ENCODE measurements around the gene DIDO1. TPM values are rescaled to one million over a fixed set of nuclear protein-coding genes. Genes with fewer than 3 reads are reported as not detected.

DIDO1 gene
- total and polyA plus RNA-seq, 2 of the 13 experiments (the other 11 are each of a cell fraction or from before 2014, with no cell fraction given): 75.0 to 75.1 TPM

DNA sequence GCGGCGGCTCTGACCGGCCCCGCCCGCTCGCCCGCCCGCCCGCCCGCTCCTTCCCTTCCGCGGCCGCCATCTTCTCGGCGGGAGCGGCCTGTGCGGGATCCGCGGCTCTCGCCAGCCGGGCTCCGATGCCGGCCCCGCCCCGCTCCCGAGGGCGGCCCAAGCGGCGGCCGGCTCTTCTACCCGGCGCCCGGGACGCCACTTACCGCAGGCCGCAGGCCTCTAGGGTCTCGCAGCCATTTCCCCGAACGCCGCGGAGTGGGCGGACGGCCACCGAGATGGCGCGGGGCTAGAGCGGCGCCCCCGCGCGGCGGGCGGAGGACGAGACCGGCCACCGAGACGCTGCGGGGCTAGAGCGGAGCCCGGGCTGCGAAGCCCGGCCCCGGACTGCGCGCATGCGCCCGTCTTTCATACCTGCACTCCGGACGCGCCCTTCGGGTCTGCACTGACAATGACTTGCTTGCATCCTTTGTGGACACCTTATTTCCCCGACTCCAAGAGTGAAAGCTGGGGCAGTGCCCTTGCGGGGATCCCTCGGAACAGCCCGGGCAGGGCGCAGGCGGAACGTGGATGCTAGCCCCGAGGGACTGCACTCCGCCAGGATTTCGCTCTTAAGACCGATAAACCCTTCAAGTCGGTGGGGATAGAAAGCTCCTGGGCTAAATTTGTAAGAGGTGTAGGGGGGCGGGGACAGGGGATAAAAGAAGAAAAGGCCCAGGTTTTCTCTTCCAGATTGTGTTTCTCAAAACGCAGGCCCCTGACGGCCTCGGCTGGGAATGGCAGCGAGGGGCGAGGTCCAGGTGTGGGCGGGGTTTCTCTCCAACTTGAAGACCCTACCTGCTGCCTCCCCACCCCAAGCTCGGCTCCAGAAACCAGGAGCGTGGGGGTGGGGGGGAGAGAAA, at the start of gene DIDO1 (continued):
- TF ChIP-seq, protein P1, sequence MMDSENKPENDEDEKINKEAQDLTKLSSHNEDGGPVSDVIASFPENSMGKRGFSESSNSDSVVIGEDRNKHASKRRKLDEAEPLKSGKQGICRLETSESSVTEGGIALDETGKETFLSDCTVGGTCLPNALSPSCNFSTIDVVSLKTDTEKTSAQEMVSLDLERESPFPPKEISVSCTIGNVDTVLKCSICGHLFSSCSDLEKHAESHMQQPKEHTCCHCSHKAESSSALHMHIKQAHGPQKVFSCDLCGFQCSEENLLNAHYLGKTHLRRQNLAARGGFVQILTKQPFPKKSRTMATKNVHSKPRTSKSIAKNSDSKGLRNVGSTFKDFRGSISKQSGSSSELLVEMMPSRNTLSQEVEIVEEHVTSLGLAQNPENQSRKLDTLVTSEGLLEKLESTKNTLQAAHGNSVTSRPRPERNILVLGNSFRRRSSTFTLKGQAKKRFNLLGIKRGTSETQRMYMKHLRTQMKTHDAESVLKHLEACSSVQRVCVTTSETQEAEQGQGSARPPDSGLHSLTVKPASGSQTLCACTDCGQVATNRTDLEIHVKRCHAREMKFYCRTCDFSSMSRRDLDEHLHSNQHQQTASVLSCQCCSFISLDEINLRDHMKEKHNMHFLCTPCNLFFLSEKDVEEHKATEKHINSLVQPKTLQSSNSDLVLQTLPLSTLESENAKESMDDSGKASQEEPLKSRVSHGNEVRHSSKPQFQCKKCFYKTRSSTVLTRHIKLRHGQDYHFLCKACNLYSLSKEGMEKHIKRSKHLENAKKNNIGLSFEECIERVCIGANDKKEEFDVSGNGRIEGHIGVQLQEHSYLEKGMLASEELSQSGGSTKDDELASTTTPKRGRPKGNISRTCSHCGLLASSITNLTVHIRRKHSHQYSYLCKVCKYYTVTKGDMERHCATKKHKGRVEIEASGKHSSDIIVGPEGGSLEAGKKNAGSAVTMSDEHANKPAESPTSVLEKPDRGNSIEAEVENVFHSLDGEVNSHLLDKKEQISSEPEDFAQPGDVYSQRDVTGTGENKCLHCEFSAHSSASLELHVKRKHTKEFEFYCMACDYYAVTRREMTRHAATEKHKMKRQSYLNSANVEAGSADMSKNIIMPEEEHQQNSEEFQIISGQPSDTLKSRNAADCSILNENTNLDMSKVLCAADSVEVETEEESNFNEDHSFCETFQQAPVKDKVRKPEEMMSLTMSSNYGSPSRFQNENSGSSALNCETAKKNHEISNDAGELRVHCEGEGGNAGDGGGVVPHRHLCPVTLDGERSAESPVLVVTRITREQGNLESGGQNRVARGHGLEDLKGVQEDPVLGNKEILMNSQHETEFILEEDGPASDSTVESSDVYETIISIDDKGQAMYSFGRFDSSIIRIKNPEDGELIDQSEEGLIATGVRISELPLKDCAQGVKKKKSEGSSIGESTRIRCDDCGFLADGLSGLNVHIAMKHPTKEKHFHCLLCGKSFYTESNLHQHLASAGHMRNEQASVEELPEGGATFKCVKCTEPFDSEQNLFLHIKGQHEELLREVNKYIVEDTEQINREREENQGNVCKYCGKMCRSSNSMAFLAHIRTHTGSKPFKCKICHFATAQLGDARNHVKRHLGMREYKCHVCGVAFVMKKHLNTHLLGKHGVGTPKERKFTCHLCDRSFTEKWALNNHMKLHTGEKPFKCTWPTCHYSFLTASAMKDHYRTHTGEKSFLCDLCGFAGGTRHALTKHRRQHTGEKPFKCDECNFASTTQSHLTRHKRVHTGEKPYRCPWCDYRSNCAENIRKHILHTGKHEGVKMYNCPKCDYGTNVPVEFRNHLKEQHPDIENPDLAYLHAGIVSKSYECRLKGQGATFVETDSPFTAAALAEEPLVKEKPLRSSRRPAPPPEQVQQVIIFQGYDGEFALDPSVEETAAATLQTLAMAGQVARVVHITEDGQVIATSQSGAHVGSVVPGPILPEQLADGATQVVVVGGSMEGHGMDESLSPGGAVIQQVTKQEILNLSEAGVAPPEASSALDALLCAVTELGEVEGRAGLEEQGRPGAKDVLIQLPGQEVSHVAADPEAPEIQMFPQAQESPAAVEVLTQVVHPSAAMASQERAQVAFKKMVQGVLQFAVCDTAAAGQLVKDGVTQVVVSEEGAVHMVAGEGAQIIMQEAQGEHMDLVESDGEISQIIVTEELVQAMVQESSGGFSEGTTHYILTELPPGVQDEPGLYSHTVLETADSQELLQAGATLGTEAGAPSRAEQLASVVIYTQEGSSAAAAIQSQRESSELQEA (CRISPR knock-in tag; IDR thresholded peaks at IDR 0.05; ENCODE audit: not compliant biosample characterization): no peak
- TF ChIP-seq NFIB (CRISPR knock-in tag; IDR thresholded peaks at IDR 0.05; ENCODE audit: borderline replicate concordance): no peak
- TF ChIP-seq TSC22D2 (CRISPR knock-in tag; IDR thresholded peaks at IDR 0.05; ENCODE audit: borderline replicate concordance): peak; percentile 93; the same call in 1 of the 2 replicates
- TF ChIP-seq ZBTB7B (CRISPR knock-in tag; IDR thresholded peaks at IDR 0.05): peak; percentile 47; the same call in 1 of the 2 replicates
- TF ChIP-seq MED1 (CRISPR knock-in tag; IDR thresholded peaks at IDR 0.05): peak; percentile 92
- TF ChIP-seq EEA1 (CRISPR knock-in tag; IDR thresholded peaks at IDR 0.05; ENCODE audit: borderline replicate concordance): peak; percentile 29; the same call in 1 of the 2 replicates
- TF ChIP-seq ZNF543 (CRISPR knock-in tag; IDR thresholded peaks at IDR 0.05): peak; percentile 78; the same call in 1 of the 2 replicates
- TF ChIP-seq ZNF296 (CRISPR knock-in tag; conservative IDR thresholded peaks at IDR 0.05): 0 out of 2 replicates have a peak, but pooled peaks have one; percentile 23
- TF ChIP-seq ZNF138 (CRISPR knock-in tag; IDR thresholded peaks at IDR 0.05; ENCODE audit: low read depth): no peak
- TF ChIP-seq FOXM1 (CRISPR knock-in tag; IDR thresholded peaks at IDR 0.05): no peak
- no peak for TF ChIP-seq MTF2 (CRISPR knock-in tag; IDR thresholded peaks at IDR 0.05; ENCODE audit: borderline replicate concordance)
- TF ChIP-seq, protein P2, sequence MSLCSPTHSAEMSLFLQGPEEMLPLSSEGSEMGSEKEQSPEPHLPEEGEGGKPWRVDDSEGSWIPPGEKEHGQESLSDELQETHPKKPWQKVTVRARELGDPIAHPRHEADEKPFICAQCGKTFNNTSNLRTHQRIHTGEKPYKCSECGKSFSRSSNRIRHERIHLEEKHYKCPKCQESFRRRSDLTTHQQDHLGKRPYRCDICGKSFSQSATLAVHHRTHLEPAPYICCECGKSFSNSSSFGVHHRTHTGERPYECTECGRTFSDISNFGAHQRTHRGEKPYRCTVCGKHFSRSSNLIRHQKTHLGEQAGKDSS (CRISPR knock-in tag; IDR thresholded peaks at IDR 0.05; ENCODE audit: borderline replicate concordance, low read depth): peak; percentile 93

Data from HepG2 (cell line).